Gastrocnemius medialis (tissue), 4 donors: ENCODE results near the gene ARHGAP23. TPM values are rescaled to one million over a fixed set of nuclear protein-coding genes. Genes with fewer than 3 reads are reported as not detected.
A peak's percentile ranks its signal among the peaks of the same experiment; 100 is the strongest.
"Not testable (repeated sequence)": the region's sequence is repeated elsewhere in the genome, so short reads cannot be mapped to it uniquely, and the experiment has no call there.

ENCODE experiments used
- ATAC-seq, 2 donors: fragments of 150-250 bp; one replicate each; pipeline ENCODE4 v1.9.1; 2016
- DNase-seq, 2 donors: peaks; one replicate each; pipeline ENCODE4 v3.0.0-alpha.2; 2019
- H3K27ac ChIP-seq, 4 donors: fragments of 200-600 bp; sonication (generic); 1 replicate in 1 of 4; 2 replicates in 3 of 4; pipeline ENCODE4 v1.5.1; 2016 to 2018; ENCODE audit warnings: mild to moderate bottlenecking in 2 of 4, moderate library complexity in 1 of 4
- H3K27me3 ChIP-seq, 3 donors: fragments of 200-600 bp; sonication (generic) in 2 of 3; 1 replicate in 1 of 3; 2 replicates in 2 of 3; pipeline versions ENCODE4 v1.5.1 to v1.6.0; 2016 to 2019; ENCODE audit warnings: mild to moderate bottlenecking in 1 of 3, moderate library complexity in 1 of 3
- H3K36me3 ChIP-seq, 2 donors: fragments of 200-600 bp; sonication (generic) in 1 of 2; one replicate each; pipeline ENCODE4 v1.5.1; 2017 to 2018
- H3K4me1 ChIP-seq, 2 donors: fragments of 200-600 bp; sonication (generic) in 1 of 2; one replicate each; pipeline ENCODE4 v1.5.1; 2016 to 2017; ENCODE audit warnings: mild to moderate bottlenecking in 2 of 2
- H3K4me3 ChIP-seq, 4 donors: fragments of 200-600 bp; sonication (generic) in 3 of 4; 1 replicate in 1 of 4; 2 replicates in 3 of 4; pipeline ENCODE4 v1.5.1; 2016 to 2019; ENCODE audit warnings: mild to moderate bottlenecking in 2 of 4
- H3K9me3 ChIP-seq, 3 donors: fragments of 200-600 bp; sonication (generic) in 2 of 3; 1 replicate in 1 of 3; 2 replicates in 2 of 3; pipeline ENCODE4 v1.5.1; 2016 to 2019
- CTCF ChIP-seq, 5 experiments: fragments of 450-650 bp in 3 of 5; fragments of 200-600 bp in 2 of 5; sonication (generic) in 2 of 5; IDR thresholded peaks in 4 of 5; conservative IDR thresholded peaks in 1 of 5; 1 replicate in 4 of 5; 2 replicates in 1 of 5; pipeline ENCODE4 v1.5.1; 2016 to 2019; ENCODE audit warnings: antibody characterized with exemption in 5 of 5, mild to moderate bottlenecking in 3 of 5, moderate library complexity in 3 of 5
- POLR2A ChIP-seq, 2 donors: fragments of 450-650 bp; IDR thresholded peaks; one replicate each; pipeline ENCODE4 v1.6.1; 2017; ENCODE audit warnings: antibody characterized with exemption in 2 of 2, mild to moderate bottlenecking in 2 of 2, moderate library complexity in 2 of 2
- in situ Hi-C, 4 donors: fragments of 200-750 bp; cut with MboI; loops; one replicate each; pipeline versions ENCODE4 v1.15.0 to v1.8.0; 2017; ENCODE audit warnings: low sequenced_read_pairs in 4 of 4
- intact Hi-C: fragments of 100-400 bp; cut with DNase I; formaldehyde crosslinking; loops from one replicate; pipeline ENCODE4 v1.15.1; 2023; ENCODE audit warnings: low total_unique reads
- total RNA-seq, 4 donors: library from RNA; depleted of rRNA; stranded (reverse); fragments of >200 nt; gene quantifications; one replicate each; pipeline versions ENCODE4 v1.1.0 to v1.2.3, GENCODE V29; 2016

Gene ARHGAP23
- total RNA-seq, 4 donors from 2014 or later = 8.0 to 22.7 (median 12.1) TPM

DNA sequence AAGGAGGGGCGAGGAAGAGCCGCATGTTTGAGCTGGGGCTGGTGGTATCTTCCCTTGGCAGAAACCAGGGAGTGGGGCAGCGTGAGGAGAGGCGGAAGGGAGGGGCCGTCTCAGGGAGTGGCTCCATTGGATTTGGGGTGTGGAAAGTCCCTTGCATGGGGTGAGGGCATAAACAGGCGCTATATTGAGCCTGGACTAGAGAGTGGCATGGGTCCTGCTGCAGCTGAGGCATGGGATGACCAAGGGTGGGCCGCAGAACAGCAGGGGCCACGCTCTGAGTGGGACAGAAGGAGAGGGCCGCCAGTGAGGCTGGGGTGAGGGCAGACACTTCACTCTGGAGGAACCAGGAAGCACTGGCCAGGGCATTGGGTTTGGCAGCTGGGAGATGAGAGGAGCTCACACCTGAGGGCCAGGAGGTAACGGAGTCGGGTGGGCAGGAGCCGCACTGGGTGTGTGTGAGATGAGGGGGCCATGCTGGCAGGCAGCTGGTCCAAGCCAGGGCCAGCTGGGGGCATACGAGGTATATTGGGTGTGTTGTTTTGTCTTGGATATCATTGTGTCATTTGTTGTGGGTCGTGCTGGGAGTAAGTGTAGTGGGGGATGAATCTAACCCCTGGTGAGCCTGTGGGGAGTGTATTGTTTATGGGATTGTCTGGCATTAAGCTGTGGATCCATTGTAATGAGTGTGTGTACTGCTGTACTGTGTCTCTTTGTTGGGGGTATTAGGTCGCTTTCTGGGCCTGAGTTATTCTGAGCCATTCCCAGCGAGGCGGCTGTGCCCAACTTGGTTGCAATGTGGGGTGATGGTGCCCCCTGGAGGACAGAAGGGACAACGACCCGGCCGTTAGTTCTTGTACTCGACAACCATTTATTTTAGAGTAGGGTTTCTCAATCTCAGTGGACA is 56.2 kb downstream of the ARHGAP23 start:
- not testable (repeated sequence) for H3K4me3 ChIP-seq, H3K27me3 ChIP-seq, H3K4me1 ChIP-seq, H3K9me3 ChIP-seq
- peak; percentile 80 to 92 (median 87) for TF ChIP-seq CTCF (IDR thresholded peaks at IDR 0.05 in 4 of 5, conservative IDR thresholded peaks at IDR 0.05 in 1 of 5)
- peak; percentile 46 to 61 for DNase-seq
- H3K27ac ChIP-seq = peak overlapping the region in 3 of 4 donors; percentile 7 to 45 (median 43)
- in situ Hi-C loops = loop anchor here in 3 of 4 donors (5.0 to 25.0 kb wide), 3 partner anchors 42 to 178 kb away; partner anchors contain the start of gene EPOP (in 1 of the 3)
- ATAC-seq = peak; percentile 82 to 94
- peaks cover 0 to 10% of the 10 kb centered on the region in 2 donors for H3K36me3 ChIP-seq
- intact Hi-C loops = loop anchor here (1.0 to 2.0 kb wide), 2 partner anchors 40 to 61 kb away; no protein-coding TSS in a partner anchor

- H3K4me3 ChIP-seq = no peak overlapping the region
- no peak overlapping the region for H3K27ac ChIP-seq
- intact Hi-C loops = loop anchor here (1.0 to 2.0 kb wide), 2 partner anchors 40 to 62 kb away; no protein-coding TSS in a partner anchor
- H3K36me3 ChIP-seq = peaks cover 0 to 10% of the 10 kb centered on the region in 2 donors
- in situ Hi-C loops = loop anchor here in 3 of 4 donors (5.0 to 25.0 kb wide), 3 partner anchors 43 to 177 kb away; partner anchors contain the start of gene EPOP (in 1 of the 3)
- no peak for TF ChIP-seq POLR2A (IDR thresholded peaks at IDR 0.05)
- peak in 1 of 5 experiments; percentile 22 for TF ChIP-seq CTCF (IDR thresholded peaks at IDR 0.05 in 4 of 5, conservative IDR thresholded peaks at IDR 0.05 in 1 of 5)
- H3K9me3 ChIP-seq = no peaks in the 10 kb centered on the region
- peaks cover 0 to 8% of the 10 kb centered on the region in 2 donors for H3K4me1 ChIP-seq
- DNase-seq (no peak), ATAC-seq (no peak)
- H3K27me3 ChIP-seq = no peaks in the 10 kb centered on the region
Measured at GRCh38 chr17:38485146-38485468, 56.8 kb downstream of the ARHGAP23 start.

DNA sequence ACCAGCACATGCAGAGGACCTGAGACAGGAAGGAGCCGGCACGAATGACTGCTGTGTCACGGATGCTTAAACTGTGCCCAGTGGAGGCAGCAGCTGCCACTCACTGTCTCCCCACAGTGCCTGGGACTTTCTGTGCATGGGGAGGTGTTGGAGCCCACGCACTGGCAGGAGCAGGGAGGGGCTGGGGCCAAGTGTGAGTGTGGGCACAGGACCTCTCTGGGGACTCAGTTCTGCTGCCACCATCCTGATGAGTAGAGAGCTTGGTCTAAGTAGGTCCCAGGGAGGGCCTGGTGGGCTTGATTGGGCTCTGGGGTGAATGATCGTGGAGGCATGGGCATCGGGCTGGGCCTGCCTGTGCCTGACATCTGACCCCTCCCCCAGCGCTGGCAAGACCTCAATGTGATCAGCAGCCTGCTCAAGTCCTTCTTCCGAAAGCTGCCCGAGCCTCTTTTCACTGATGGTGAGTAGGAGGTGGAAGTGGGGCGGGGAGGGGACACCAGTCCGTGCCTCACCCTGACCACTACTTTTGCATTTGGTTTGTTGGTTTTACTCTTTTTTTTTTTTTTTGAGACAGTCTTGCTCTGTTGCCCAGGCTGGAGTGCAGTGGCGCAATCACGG is 57.5 kb downstream of the ARHGAP23 start:
- not testable (repeated sequence) for H3K9me3 ChIP-seq, H3K4me3 ChIP-seq, H3K4me1 ChIP-seq, H3K27ac ChIP-seq, H3K27me3 ChIP-seq, DNase-seq, ATAC-seq
- in situ Hi-C loops (loop anchor here in 3 of 4 donors (5.0 to 25.0 kb wide), 3 partner anchors 43 to 177 kb away; partner anchors contain the start of gene EPOP (in 1 of the 3)), intact Hi-C loops (loop anchor here (1.0 to 2.0 kb wide), 2 partner anchors 41 to 62 kb away; no protein-coding TSS in a partner anchor)
- H3K36me3 ChIP-seq = peaks cover 0 to 10% of the 10 kb centered on the region in 2 donors

DNA sequence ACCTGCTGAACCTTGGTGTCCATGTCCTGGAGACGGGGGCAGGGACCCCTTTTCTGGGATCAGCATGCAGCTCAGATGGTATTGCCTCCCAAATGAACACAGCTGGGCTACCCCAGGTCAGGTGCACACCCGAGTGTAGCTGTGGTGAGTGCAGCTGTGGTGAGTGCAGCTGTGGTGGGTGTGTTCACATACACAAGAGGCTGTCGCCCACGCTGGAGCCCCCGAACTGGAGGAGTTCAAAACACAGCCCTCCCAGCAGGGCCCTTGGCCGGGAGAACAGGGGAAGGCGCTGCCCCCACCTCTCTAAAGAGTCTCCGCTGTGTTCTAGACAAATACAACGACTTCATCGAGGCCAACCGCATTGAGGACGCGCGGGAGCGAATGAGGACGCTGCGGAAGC is 61.5 kb downstream of the ARHGAP23 start:
- not testable (repeated sequence) for H3K27me3 ChIP-seq, H3K4me3 ChIP-seq, ATAC-seq, H3K9me3 ChIP-seq, H3K27ac ChIP-seq, DNase-seq, H3K4me1 ChIP-seq
- intact Hi-C loops (loop anchor here (10.0 kb wide), 1 partner anchor 175 kb away; no protein-coding TSS in a partner anchor), in situ Hi-C loops (loop anchor here in 3 of 4 donors (5.0 to 25.0 kb wide), 3 partner anchors 47 to 173 kb away; partner anchors contain the start of gene EPOP (in 1 of the 3))
- peaks cover 0 to 16% of the 10 kb centered on the region in 2 donors for H3K36me3 ChIP-seq

DNA sequence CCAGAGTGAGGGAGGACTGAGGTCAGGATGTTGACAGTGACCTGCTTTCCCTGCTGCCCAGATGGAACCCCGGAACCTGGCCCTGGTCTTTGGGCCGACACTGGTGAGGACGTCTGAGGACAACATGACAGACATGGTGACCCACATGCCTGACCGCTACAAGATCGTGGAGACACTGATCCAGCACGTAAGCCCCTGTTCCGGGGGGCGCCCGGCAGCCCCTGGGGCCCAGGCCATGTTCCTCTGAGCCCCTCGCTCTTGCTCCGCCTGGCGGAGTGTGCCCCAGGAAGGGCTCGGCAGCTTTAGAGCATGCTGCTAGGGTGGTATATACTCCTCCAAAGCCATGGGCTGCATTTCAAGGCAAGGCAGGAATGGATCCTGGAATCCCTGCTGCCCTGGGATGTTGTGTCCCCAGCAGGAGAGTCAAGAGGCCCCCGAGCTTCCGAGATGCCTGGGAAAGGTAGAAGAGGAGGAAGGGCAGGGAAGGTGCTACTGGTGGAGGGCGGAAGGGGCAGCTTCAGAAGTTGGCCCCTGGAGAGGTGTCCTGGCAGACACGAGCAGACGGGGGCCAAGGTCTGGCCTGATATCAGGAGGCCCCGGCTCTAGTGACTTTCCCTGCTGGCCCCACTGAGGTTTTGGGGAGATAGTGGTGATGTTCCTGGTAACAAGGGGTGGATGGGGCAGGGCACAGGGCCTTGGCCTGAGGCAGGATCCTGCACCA is 63.2 kb downstream of the ARHGAP23 start:
- intact Hi-C loops = loop anchor here (1.0 to 10.0 kb wide), 2 partner anchors 93 to 173 kb away; no protein-coding TSS in a partner anchor
- H3K27ac ChIP-seq = not testable (repeated sequence)
- in situ Hi-C loops = loop anchor here in 1 of 4 donors (25.0 kb wide), 1 partner anchor 171 kb away; the partner anchor contains the start of gene EPOP

More for the DNA sequence above, 63.2 kb downstream of the ARHGAP23 start:
- DNase-seq, H3K4me3 ChIP-seq, H3K4me1 ChIP-seq, ATAC-seq, H3K27me3 ChIP-seq, H3K9me3 ChIP-seq: not testable (repeated sequence)
- peaks cover 0 to 21% of the 10 kb centered on the region in 2 donors for H3K36me3 ChIP-seq
